ENCODE results near the gene CGB8. TPM values are rescaled to one million over a fixed set of nuclear protein-coding genes. Genes with fewer than 3 reads are reported as not detected.

The CGB8 gene
- polyA plus RNA-seq, 1 donor (not counting 4 experiments of a cell fraction or from before 2014, with no cell fraction given): not detected

DNA sequence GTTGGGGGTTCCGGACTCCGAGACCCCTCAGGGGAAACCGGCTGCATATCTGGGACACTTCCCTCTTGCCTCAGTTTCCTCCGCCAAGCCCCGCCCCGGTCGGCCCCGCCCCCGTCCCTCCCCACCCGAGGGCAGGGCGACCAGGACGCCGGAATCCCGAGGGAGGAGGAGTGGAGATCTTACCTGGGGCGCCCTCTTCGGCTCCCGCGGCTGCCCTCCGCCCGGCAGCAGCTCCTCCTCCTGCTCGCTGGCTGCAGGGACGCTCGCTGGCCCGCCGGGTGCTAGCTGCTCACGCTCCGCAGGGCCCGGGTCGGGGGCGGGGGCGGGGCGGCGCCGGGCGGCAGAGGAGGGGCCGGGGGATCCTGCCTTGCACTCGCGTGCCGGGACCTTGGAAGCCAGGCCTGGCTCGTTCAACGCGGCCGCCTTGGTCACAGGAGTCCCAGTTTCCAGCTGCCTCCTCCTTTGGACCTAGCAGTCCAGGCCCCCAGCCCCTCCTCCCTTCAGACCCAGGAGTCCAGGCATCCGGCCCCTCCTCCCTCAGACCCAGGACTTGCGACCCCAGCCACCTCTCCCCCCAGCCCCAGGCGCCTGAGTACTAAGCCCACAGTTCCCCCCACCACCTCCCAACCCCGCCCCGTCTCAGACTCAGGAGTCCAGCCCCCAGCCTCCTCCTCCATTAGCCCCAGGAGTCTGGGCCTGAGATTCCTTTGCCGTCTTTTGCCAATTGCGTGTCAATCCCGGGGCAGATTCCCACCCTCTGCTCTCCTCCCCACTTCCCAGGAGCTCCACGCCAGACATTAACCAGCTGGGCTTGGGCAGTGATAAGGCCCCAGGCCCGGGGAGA lies 16.1 kb upstream of the CGB8 start, which contains the start of gene NTF4:
TSS of gene NTF4 (minus strand) at position 51 of the 844 bp plus-strand sequence. CDS start 2,821 bp downstream, outside the sequence.
- TF ChIP-seq, protein P1, sequence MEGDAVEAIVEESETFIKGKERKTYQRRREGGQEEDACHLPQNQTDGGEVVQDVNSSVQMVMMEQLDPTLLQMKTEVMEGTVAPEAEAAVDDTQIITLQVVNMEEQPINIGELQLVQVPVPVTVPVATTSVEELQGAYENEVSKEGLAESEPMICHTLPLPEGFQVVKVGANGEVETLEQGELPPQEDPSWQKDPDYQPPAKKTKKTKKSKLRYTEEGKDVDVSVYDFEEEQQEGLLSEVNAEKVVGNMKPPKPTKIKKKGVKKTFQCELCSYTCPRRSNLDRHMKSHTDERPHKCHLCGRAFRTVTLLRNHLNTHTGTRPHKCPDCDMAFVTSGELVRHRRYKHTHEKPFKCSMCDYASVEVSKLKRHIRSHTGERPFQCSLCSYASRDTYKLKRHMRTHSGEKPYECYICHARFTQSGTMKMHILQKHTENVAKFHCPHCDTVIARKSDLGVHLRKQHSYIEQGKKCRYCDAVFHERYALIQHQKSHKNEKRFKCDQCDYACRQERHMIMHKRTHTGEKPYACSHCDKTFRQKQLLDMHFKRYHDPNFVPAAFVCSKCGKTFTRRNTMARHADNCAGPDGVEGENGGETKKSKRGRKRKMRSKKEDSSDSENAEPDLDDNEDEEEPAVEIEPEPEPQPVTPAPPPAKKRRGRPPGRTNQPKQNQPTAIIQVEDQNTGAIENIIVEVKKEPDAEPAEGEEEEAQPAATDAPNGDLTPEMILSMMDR (optimal IDR thresholded peaks at IDR 0.05 in 1 of 3, IDR thresholded peaks at IDR 0.05 in 1 of 3, conservative IDR thresholded peaks at IDR 0.05 in 1 of 3; ENCODE audit: extremely low read depth in 1 of 3, insufficient read depth in 2 of 3, low read length in 3 of 3): peak in 2 of 3 experiments; percentile 7 to 54
- no peak for TF ChIP-seq EZH2 (IDR thresholded peaks at IDR 0.05; ENCODE audit: low read length)
- dilution Hi-C loops (cut with MboI; ENCODE audit: extremely low pct_ligation_motif_present, low sequenced_read_pairs): no loop called here
- Histone ChIP-seq H3K79me2 (ENCODE audit: control insufficient read depth, insufficient read depth, low read length) (no peaks in the 10 kb centered on the region), H4K20me1 (ENCODE audit: control insufficient read depth, extremely low read depth, insufficient read depth, low read length) (no peaks in the 10 kb centered on the region), H3K9me3 (ENCODE audit: control insufficient read depth, low read depth, low read length) (no peaks in the 10 kb centered on the region), H2AFZ (ENCODE audit: control insufficient read depth, low read length) (no peak within 1 kb of the TSS), H3K27me3 (ENCODE audit: control insufficient read depth, extremely low read depth, insufficient read depth, low read length) (peaks cover 19% of the 10 kb centered on the region), H3K4me3 (ENCODE audit: control insufficient read depth in 2 of 3, extremely low read depth in 1 of 3, insufficient read depth in 2 of 3, low read depth in 1 of 3, low read length in 3 of 3) (peak within 1 kb of the TSS; percentile 56 to 85 (median 71)), H3K9ac (ENCODE audit: control insufficient read depth, extremely low read depth, insufficient read depth, low read length) (peak within 1 kb of the TSS; percentile 70), H3K9me1 (ENCODE audit: control insufficient read depth, extremely low read depth, insufficient read depth, low read length) (peaks cover 2% of the 10 kb centered on the region), H3K27ac (ENCODE audit: control insufficient read depth, insufficient read depth, low read length) (peak within 1 kb of the TSS; percentile 80), H3K4me1 (ENCODE audit: control insufficient read depth, extremely low read depth, insufficient read depth, low read length) (peaks cover 12% of the 10 kb centered on the region), H3K4me2 (ENCODE audit: control insufficient read depth, extremely low read depth, insufficient read depth, low read depth, low read length) (peak within 1 kb of the TSS; percentile 84), H3K36me3 (ENCODE audit: control insufficient read depth in 2 of 2, extremely low read depth in 1 of 2, insufficient read depth in 2 of 2, low read length in 2 of 2) (peaks cover 3 to 4% of the 10 kb centered on the region in 2 experiments)
- no peak for DNase-seq (ENCODE audit: low read depth, low spot score)
- FAIRE-seq: no peak

DNA sequence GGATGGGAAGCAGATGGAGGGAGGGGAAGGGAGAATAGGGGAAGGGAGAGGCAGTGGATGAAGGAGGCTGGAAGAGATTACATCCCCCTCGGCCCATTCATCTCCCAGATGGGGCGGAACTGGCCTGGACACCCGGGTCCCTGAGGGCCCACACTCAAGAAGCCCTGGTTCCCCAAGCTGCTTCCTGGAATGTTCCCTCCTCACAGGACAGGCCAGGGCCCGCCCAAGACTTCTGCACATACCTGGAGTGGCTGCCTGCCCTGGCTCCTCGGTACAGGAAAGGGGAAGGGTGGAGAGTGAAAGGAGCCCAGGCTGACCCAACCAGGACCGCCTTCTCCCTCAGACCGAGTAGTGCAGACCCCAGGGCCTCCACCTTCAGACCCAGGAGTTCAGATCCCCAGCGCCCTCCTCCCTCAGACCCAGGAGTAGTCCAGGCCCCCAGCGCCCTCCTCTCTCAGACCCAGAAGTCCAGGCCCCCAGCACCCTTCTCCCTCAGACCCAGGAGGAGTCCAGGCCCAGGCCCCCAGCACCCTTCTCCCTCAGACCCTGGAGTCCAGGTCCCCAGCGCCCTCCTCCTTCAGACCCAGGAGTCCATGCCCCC lies 15.2 kb upstream of the CGB8 start:
- Histone ChIP-seq H3K27ac (ENCODE audit: control insufficient read depth, insufficient read depth, low read length) (peak overlapping the region; percentile 80), H3K4me3 (ENCODE audit: control insufficient read depth in 2 of 3, extremely low read depth in 1 of 3, insufficient read depth in 2 of 3, low read depth in 1 of 3, low read length in 3 of 3) (peak overlapping the region; percentile 56 to 85 (median 71)), H4K20me1 (ENCODE audit: control insufficient read depth, extremely low read depth, insufficient read depth, low read length) (no peaks in the 10 kb centered on the region), H2AFZ (ENCODE audit: control insufficient read depth, low read length) (no peak overlapping the region), H3K4me1 (ENCODE audit: control insufficient read depth, extremely low read depth, insufficient read depth, low read length) (peaks cover 12% of the 10 kb centered on the region), H3K36me3 (ENCODE audit: control insufficient read depth in 2 of 2, extremely low read depth in 1 of 2, insufficient read depth in 2 of 2, low read length in 2 of 2) (peaks cover 3 to 4% of the 10 kb centered on the region in 2 experiments), H3K79me2 (ENCODE audit: control insufficient read depth, insufficient read depth, low read length) (no peaks in the 10 kb centered on the region), H3K9me1 (ENCODE audit: control insufficient read depth, extremely low read depth, insufficient read depth, low read length) (peaks cover 2% of the 10 kb centered on the region), H3K9me3 (ENCODE audit: control insufficient read depth, low read depth, low read length) (no peaks in the 10 kb centered on the region), H3K9ac (ENCODE audit: control insufficient read depth, extremely low read depth, insufficient read depth, low read length) (peak overlapping the region; percentile 70), H3K4me2 (ENCODE audit: control insufficient read depth, extremely low read depth, insufficient read depth, low read depth, low read length) (peak overlapping the region; percentile 84), H3K27me3 (ENCODE audit: control insufficient read depth, extremely low read depth, insufficient read depth, low read length) (peaks cover 18% of the 10 kb centered on the region)
- dilution Hi-C loops (cut with MboI; ENCODE audit: extremely low pct_ligation_motif_present, low sequenced_read_pairs): no loop called here
- DNase-seq (ENCODE audit: low read depth, low spot score) (no peak), FAIRE-seq (peak; percentile 89)
- TF ChIP-seq, protein P1 (optimal IDR thresholded peaks at IDR 0.05 in 1 of 3, IDR thresholded peaks at IDR 0.05 in 1 of 3, conservative IDR thresholded peaks at IDR 0.05 in 1 of 3; ENCODE audit: extremely low read depth in 1 of 3, insufficient read depth in 2 of 3, low read length in 3 of 3): no peak
- TF ChIP-seq EZH2 (IDR thresholded peaks at IDR 0.05; ENCODE audit: low read length): no peak

Measured in keratinocyte (primary cell).